ENCODE results near the gene HTR3D.

- TF ChIP-seq, protein P1, sequence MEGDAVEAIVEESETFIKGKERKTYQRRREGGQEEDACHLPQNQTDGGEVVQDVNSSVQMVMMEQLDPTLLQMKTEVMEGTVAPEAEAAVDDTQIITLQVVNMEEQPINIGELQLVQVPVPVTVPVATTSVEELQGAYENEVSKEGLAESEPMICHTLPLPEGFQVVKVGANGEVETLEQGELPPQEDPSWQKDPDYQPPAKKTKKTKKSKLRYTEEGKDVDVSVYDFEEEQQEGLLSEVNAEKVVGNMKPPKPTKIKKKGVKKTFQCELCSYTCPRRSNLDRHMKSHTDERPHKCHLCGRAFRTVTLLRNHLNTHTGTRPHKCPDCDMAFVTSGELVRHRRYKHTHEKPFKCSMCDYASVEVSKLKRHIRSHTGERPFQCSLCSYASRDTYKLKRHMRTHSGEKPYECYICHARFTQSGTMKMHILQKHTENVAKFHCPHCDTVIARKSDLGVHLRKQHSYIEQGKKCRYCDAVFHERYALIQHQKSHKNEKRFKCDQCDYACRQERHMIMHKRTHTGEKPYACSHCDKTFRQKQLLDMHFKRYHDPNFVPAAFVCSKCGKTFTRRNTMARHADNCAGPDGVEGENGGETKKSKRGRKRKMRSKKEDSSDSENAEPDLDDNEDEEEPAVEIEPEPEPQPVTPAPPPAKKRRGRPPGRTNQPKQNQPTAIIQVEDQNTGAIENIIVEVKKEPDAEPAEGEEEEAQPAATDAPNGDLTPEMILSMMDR (IDR thresholded peaks at IDR 0.05), result no peak
- no peak for TF ChIP-seq POLR2A (IDR thresholded peaks at IDR 0.05)
Observed at GRCh38 chr3:184073621-184074020, 42.1 kb downstream of the HTR3D start.

Data from breast epithelium (tissue), 3 donors.